GM21529 (cell line): Measurements from ENCODE around the gene FZD1.

Source experiments
- ATAC-seq: cut with Tn5 transposase; IDR thresholded peaks from one replicate; pipeline ENCODE4 v1.9.1; 2021; ENCODE audit not compliant: unreplicated experiment

The FZD1 gene

DNA sequence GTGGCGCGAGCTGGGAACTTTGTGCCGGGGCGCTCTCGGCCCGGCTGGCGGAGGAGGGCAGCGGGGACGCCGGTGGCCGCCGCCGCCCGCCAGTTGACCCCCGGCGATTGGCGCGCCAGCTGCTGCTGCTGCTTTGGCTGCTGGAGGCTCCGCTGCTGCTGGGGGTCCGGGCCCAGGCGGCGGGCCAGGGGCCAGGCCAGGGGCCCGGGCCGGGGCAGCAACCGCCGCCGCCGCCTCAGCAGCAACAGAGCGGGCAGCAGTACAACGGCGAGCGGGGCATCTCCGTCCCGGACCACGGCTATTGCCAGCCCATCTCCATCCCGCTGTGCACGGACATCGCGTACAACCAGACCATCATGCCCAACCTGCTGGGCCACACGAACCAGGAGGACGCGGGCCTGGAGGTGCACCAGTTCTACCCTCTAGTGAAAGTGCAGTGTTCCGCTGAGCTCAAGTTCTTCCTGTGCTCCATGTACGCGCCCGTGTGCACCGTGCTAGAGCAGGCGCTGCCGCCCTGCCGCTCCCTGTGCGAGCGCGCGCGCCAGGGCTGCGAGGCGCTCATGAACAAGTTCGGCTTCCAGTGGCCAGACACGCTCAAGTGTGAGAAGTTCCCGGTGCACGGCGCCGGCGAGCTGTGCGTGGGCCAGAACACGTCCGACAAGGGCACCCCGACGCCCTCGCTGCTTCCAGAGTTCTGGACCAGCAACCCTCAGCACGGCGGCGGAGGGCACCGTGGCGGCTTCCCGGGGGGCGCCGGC, 870 bp downstream of the FZD1 start:
- ATAC-seq: peak; percentile 32

DNA sequence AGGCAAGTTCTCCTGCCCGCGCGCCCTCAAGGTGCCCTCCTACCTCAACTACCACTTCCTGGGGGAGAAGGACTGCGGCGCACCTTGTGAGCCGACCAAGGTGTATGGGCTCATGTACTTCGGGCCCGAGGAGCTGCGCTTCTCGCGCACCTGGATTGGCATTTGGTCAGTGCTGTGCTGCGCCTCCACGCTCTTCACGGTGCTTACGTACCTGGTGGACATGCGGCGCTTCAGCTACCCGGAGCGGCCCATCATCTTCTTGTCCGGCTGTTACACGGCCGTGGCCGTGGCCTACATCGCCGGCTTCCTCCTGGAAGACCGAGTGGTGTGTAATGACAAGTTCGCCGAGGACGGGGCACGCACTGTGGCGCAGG, 1.4 kb downstream of the FZD1 start:
- no peak for ATAC-seq

- no peak for ATAC-seq
These were observed 1.9 kb downstream of the FZD1 start for GRCh38 chr7:91266067-91266688.

DNA sequence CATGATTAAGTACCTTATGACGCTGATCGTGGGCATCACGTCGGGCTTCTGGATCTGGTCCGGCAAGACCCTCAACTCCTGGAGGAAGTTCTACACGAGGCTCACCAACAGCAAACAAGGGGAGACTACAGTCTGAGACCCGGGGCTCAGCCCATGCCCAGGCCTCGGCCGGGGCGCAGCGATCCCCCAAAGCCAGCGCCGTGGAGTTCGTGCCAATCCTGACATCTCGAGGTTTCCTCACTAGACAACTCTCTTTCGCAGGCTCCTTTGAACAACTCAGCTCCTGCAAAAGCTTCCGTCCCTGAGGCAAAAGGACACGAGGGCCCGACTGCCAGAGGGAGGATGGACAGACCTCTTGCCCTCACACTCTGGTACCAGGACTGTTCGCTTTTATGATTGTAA, 2.5 kb downstream of the FZD1 start:
- no peak for ATAC-seq

DNA sequence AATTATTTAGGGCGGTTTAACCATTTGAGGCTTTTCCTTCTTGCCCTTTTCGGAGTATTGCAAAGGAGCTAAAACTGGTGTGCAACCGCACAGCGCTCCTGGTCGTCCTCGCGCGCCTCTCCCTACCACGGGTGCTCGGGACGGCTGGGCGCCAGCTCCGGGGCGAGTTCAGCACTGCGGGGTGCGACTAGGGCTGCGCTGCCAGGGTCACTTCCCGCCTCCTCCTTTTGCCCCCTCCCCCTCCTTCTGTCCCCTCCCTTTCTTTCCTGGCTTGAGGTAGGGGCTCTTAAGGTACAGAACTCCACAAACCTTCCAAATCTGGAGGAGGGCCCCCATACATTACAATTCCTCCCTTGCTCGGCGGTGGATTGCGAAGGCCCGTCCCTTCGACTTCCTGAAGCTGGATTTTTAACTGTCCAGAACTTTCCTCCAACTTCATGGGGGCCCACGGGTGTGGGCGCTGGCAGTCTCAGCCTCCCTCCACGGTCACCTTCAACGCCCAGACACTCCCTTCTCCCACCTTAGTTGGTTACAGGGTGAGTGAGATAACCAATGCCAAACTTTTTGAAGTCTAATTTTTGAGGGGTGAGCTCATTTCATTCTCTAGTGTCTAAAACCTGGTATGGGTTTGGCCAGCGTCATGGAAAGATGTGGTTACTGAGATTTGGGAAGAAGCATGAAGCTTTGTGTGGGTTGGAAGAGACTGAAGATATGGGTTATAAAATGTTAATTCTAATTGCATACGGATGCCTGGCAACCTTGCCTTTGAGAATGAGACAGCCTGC, 3.1 kb downstream of the FZD1 start:
- ATAC-seq: no peak

GRCh38 chr7:91270372-91270771, 6.1 kb downstream of the FZD1 start:
- no peak for ATAC-seq

DNA sequence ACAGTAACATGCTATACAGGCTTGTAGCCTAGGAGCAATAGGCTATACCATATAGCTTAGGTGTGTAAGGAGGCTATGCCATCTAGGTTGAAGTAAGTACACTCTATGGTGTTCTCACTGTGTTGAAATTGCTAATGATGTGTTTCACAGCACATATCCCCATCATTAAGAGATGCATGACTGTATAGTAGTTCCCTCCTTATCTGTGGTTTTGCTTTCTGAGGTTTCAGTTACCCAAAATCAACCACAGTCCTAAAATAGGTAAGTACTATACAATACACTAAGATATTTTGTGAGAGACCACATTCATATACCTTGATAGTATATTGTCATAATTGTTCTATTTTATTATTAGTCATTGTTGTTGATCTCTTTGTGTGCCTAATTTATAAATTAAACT, 12.7 kb downstream of the FZD1 start:
- ATAC-seq: peak; percentile 75

DNA sequence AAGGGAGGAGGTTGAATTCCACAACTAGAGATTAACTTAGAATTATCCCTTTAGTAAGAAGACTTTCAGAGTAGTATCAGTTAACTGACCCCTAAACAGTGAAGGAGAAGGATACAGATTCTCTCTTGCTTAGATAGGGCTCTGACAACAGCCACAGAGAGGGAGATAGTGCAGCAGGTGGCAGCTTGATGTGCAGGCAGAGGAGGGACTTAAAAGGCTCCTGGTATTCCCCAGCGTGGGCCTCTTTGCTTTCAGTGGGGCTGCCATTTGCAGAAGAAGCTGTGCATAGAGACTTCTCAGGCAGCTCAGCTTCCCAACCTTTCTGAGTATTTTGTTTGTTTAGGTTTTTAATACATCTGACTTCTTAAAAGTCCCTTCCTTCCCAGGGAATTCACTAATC, 16.0 kb downstream of the FZD1 start:
- ATAC-seq: peak; percentile 62

DNA sequence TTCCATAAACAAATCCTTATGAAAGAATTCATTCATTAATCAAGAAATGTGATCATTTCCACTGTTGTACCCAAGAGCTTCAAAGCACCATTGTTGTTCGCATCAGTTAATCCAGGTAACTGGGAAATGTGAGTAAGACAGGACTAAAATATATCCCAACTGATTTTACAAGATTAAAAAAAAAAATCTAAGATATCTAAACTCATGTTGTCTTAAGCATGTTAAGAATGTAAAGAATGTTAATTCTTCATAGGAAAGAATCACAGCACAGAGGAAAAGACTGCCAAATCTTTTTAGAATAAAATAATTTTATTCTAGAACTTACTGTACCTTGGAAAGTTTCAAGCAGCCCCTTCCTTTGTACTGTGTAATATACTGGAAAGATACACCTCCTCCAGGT, 16.4 kb downstream of the FZD1 start:
- ATAC-seq: no peak

DNA sequence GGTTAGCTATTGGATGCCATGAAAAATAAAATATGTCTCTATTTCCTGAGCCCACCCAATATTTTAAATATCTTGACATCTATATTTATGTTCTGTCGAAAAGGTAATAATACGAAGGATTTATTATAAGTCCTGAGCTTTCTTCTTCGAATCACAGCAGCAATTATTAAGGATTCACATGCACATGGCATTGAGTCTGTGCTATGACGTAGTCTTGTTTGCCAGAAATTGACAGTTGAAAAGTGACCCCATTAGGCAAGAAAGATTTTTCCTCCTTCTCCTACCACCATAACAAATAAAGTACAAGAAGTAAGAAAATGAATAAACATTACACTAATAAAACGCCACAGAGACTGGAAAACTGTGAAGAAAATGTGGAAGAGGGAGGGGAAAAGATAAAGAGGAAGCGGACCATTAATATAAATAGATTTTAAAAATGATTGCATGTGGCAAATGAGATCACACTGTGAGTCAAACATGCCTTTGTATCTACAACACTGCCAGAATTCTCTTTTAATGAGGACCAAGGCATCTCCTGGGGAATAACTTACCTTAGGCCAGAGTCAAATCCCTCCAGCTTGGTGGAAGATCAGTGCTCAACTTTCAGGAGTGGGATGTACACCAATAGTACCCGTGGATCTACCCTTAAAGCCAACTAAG, 21.6 kb downstream of the FZD1 start:
- ATAC-seq: no peak

DNA sequence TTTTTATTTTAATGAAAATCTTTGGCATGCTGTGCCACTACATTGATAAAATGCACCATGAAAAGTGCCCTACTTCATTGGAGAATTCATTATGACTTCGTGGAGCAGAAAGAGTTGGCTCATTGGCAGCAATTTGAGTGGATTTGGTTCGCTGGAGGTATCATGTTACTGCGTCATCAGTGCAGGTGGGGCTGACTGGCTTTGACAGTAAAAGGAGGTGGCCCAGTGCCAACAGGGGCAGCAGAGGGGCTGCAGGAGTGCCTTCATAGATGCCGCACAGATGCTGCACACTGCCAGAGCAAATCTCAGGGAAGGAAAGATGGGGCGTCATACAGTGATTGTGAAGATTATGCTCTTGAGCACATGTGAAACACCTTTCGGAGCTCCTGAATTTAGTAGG, 22.2 kb downstream of the FZD1 start:
- no peak for ATAC-seq

GRCh38 chr7:91287371-91288084, 23.3 kb downstream of the FZD1 start:
- ATAC-seq: no peak

DNA sequence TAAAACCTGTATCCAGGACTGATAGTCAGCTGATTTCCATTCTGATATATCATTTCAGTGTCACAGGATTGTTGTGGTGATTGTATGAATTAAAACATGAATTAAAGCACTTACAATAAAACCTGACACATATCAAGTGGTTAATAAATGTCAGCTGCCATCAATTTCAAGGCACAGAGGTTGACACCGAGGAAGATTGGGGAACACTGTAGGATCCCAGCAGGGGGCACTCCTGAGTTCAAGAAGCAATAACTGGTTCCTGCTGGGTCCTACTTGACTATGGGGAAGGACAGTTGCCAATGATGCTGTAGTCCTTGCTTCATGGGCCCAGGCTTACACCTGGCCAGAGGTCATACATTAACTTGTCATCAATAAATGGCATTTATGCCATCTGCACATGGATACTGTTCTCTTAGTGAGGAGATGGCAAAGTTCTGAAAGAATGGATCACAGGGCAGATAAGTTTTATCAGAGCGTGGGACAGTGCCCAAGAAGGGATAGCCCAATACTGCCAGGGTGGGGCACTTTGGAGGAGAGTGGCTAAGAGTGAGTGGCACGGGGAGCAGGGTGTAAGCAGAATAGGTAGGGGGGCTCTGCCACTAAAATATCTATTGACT, 24.1 kb downstream of the FZD1 start:
- ATAC-seq: no peak

DNA sequence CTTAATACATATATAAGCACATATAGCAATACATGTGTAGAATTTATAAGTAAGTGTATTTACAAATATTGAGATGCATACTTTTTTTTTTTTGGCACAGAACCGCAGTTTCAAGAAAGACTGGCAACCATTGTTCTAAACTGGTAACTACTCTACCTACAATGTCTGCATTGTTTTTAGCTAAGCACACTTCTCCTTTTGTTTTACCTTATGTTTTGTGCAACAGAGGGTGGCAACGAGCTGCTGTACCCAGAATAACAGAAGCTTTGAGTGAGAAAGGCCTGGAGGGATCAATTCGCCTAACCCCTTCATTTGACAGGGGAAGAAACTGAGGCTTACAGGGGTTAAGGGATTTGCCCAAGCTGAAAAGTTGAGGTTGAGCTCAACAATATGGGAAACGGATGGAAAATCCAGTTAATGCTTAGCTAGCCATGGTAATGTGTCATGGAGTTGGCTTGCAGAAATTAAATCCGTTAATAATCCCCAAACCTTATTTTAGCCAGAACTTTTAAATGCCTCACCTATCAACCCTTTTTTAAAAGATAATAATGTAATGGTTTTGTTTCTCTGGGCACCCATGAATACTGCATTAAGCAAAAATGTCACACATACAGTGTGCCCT, 25.5 kb downstream of the FZD1 start:
- no peak for ATAC-seq

DNA sequence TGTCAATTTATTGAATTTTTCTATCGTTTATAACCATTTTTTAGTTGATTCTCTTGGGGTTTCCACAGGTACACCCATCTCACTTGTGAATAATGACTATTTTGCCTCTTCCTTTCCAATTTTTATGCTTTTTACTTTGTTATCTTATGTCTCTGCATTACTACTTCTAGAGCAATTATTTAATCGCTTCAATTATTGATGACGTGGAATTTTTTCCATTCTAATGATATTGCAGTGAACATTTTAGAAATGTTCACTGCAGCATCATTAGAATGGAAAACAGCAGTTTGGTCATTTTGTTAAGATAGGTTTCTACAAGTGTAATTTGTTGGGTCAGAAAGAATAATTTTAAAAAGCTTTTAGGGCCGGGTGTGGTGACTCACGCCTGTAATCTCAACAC, 27.1 kb downstream of the FZD1 start:
- no peak for ATAC-seq

GRCh38 chr7:91291902-91292301, 27.7 kb downstream of the FZD1 start:
- no peak for ATAC-seq

- no peak for ATAC-seq
These were observed 28.3 kb downstream of the FZD1 start for GRCh38 chr7:91292506-91292905.

DNA sequence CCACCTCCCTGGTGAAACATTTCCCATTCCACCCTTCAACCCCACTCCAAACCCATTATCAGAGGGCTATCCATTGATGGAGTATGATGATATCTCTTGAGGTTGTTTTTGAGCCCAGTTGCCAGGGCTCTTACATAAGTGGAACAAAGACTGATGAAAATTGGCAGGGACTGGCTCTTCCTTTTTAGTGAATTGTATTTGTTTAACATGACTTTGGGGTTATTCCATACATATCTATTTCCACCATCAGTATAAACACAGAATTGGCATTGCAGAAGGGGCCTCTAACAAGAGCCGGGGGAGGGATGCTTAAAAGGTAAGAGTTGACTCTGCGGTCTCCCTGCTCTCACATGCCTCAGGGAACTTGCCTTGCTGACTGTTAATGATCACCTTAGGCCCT, 28.9 kb downstream of the FZD1 start:
- no peak for ATAC-seq

GRCh38 chr7:91293840-91294239, 29.6 kb downstream of the FZD1 start:
- no peak for ATAC-seq

GRCh38 chr7:91294639-91295220, 30.5 kb downstream of the FZD1 start:
- no peak for ATAC-seq
